ENCODE results near the gene IRAK4. TPM values are rescaled to one million over a fixed set of nuclear protein-coding genes. Genes with fewer than 3 reads are reported as not detected.

Gene IRAK4
- total RNA-seq (2014; rRNA removed; shearing (Covaris generic)) (17.6 and 24.0 TPM in 2 replicates), polyA plus RNA-seq (2016; fragmentation: Nextera tagmentation; extraction: Ambion mirVana) (11.5 and 12.0 TPM in 2 replicates)

GRCh38 chr12:43758728-43759563 lies at the start of gene IRAK4, which contains the start of gene PUS7L:
IRAK4 (plus strand) TSS chr12:43758951; CDS start chr12:43768112, 9,161 bp downstream.
PUS7L (minus strand) TSS chr12:43758790; CDS start chr12:43755245, 3,545 bp downstream.
- Histone ChIP-seq H3K79me2 (ENCODE audit: insufficient read depth) (peaks cover 63% of the 10 kb centered on the region), H3K9me2 (ENCODE audit: insufficient read depth) (no peaks in the 10 kb centered on the region), H3K9me3 (ENCODE audit: low read depth) (no peaks in the 10 kb centered on the region), H3F3A (ENCODE audit: insufficient read depth) (no peaks in the 10 kb centered on the region), H3K36me3 (ENCODE audit: low read depth) (peaks cover 10% of the 10 kb centered on the region; the same call in 1 of the 2 replicates), H4K20me1 (ENCODE audit: insufficient read depth) (no peaks in the 10 kb centered on the region), H3K4me2 (ENCODE audit: unreplicated experiment) (peak within 1 kb of the TSS; percentile 92), H3K4me3 (peak within 1 kb of the TSS; percentile 95), H3K27ac (peak within 1 kb of the TSS; percentile 77), H2AFZ (peak within 1 kb of the TSS; percentile 99), H3K27me3 (replicated peaks; ENCODE audit: insufficient read depth) (no peaks in the 10 kb centered on the region), H3K4me1 (ENCODE audit: insufficient read depth) (peaks cover 22% of the 10 kb centered on the region), H3K9ac (peak within 1 kb of the TSS; percentile 91)
- WGBS, 2 experiments (ENCODE audit: low coverage in 1 of 2, low lambda C conversion rate in 2 of 2, missing lambda C conversion rate in 2 of 2): 1 to 2% methylated on average over 53 to 54 of the region's 54 CpGs
- TF ChIP-seq EZH2phosphoT487 (IDR thresholded peaks at IDR 0.05; ENCODE audit: insufficient read depth, low read depth): no peak
- no peak for TF ChIP-seq EZH2 (IDR thresholded peaks at IDR 0.05; ENCODE audit: insufficient read depth, poor library complexity, severe bottlenecking)
- peak; percentile 100 for DNase-seq
- in situ Hi-C loops (cut with MboI): no loop called here

- no peaks in the 10 kb centered on the region for H4K20me1 ChIP-seq (ENCODE audit: insufficient read depth)
- no peak overlapping the region for H3K9ac ChIP-seq
- no peaks in the 10 kb centered on the region for H3K9me2 ChIP-seq (ENCODE audit: insufficient read depth)
- TF ChIP-seq EZH2 (IDR thresholded peaks at IDR 0.05; ENCODE audit: insufficient read depth, poor library complexity, severe bottlenecking) (no peak), EZH2phosphoT487 (IDR thresholded peaks at IDR 0.05; ENCODE audit: insufficient read depth, low read depth) (no peak)
- no peak overlapping the region for H3K4me2 ChIP-seq (ENCODE audit: unreplicated experiment)
- WGBS, 2 experiments (ENCODE audit: low coverage in 1 of 2, low lambda C conversion rate in 2 of 2, missing lambda C conversion rate in 2 of 2): 54 to 57% methylated on average over 2 of the region's 2 CpGs
- no peaks in the 10 kb centered on the region for H3K9me3 ChIP-seq (ENCODE audit: low read depth)
- in situ Hi-C loops (cut with MboI): no loop called here
- H3K27ac ChIP-seq: no peak overlapping the region
- H3K27me3 ChIP-seq (replicated peaks; ENCODE audit: insufficient read depth): no peaks in the 10 kb centered on the region; the same call in 1 of the 2 replicates
- no peaks in the 10 kb centered on the region for H3F3A ChIP-seq (ENCODE audit: insufficient read depth)
- no peak for DNase-seq
- no peaks in the 10 kb centered on the region for H3K4me1 ChIP-seq (ENCODE audit: insufficient read depth)
- H3K79me2 ChIP-seq (ENCODE audit: insufficient read depth): no peaks in the 10 kb centered on the region
- H2AFZ ChIP-seq: no peak overlapping the region
- no peak overlapping the region for H3K4me3 ChIP-seq
- H3K36me3 ChIP-seq (ENCODE audit: low read depth): no peaks in the 10 kb centered on the region
Measured at GRCh38 chr12:43711348-43711747, 47.4 kb upstream of the IRAK4 start.

GRCh38 chr12:43722621-43723020 lies 36.1 kb upstream of the IRAK4 start:
- H3K4me3 ChIP-seq: no peak overlapping the region
- TF ChIP-seq EZH2phosphoT487 (IDR thresholded peaks at IDR 0.05; ENCODE audit: insufficient read depth, low read depth) (no peak), EZH2 (IDR thresholded peaks at IDR 0.05; ENCODE audit: insufficient read depth, poor library complexity, severe bottlenecking) (no peak)
- no peaks in the 10 kb centered on the region for H3K27me3 ChIP-seq (replicated peaks; ENCODE audit: insufficient read depth)
- no peaks in the 10 kb centered on the region for H3F3A ChIP-seq (ENCODE audit: insufficient read depth)
- no peaks in the 10 kb centered on the region for H3K79me2 ChIP-seq (ENCODE audit: insufficient read depth)
- no peaks in the 10 kb centered on the region for H3K4me1 ChIP-seq (ENCODE audit: insufficient read depth)
- no peak overlapping the region for H3K27ac ChIP-seq
- in situ Hi-C loops (cut with MboI): no loop called here
- no peak for DNase-seq
- no peaks in the 10 kb centered on the region for H4K20me1 ChIP-seq (ENCODE audit: insufficient read depth)
- no peak overlapping the region for H3K4me2 ChIP-seq (ENCODE audit: unreplicated experiment)
- no peaks in the 10 kb centered on the region for H3K9me3 ChIP-seq (ENCODE audit: low read depth)
- no peak overlapping the region for H2AFZ ChIP-seq
- no peak overlapping the region for H3K9ac ChIP-seq
- no peaks in the 10 kb centered on the region for H3K36me3 ChIP-seq (ENCODE audit: low read depth)
- no peaks in the 10 kb centered on the region for H3K9me2 ChIP-seq (ENCODE audit: insufficient read depth)

GRCh38 chr12:43723134-43723533 lies 35.6 kb upstream of the IRAK4 start:
- H3K9me3 ChIP-seq (ENCODE audit: low read depth): no peaks in the 10 kb centered on the region
- no peaks in the 10 kb centered on the region for H3K4me1 ChIP-seq (ENCODE audit: insufficient read depth)
- no peaks in the 10 kb centered on the region for H3K36me3 ChIP-seq (ENCODE audit: low read depth)
- H3K4me3 ChIP-seq: no peak overlapping the region
- no peaks in the 10 kb centered on the region for H4K20me1 ChIP-seq (ENCODE audit: insufficient read depth)
- H3K79me2 ChIP-seq (ENCODE audit: insufficient read depth): no peaks in the 10 kb centered on the region
- no peak overlapping the region for H3K4me2 ChIP-seq (ENCODE audit: unreplicated experiment)
- TF ChIP-seq EZH2 (IDR thresholded peaks at IDR 0.05; ENCODE audit: insufficient read depth, poor library complexity, severe bottlenecking): no peak
- no peak for TF ChIP-seq EZH2phosphoT487 (IDR thresholded peaks at IDR 0.05; ENCODE audit: insufficient read depth, low read depth)
- no peak overlapping the region for H2AFZ ChIP-seq
- in situ Hi-C loops (cut with MboI): no loop called here
- no peaks in the 10 kb centered on the region for H3K27me3 ChIP-seq (replicated peaks; ENCODE audit: insufficient read depth)
- DNase-seq: no peak
- H3K9ac ChIP-seq: no peak overlapping the region
- no peak overlapping the region for H3K27ac ChIP-seq
- H3K9me2 ChIP-seq (ENCODE audit: insufficient read depth): no peaks in the 10 kb centered on the region
- no peaks in the 10 kb centered on the region for H3F3A ChIP-seq (ENCODE audit: insufficient read depth)

Measured in GM23248 (cell line).